ENCODE measurements around the gene MUC20.

- TF ChIP-seq CTCF (IDR thresholded peaks at IDR 0.05; ENCODE audit: control extremely low read depth in 1 of 3, insufficient read depth in 1 of 3, low read depth in 1 of 3, low read length in 3 of 3) = no peak
- TF ChIP-seq ZNF274 (IDR thresholded peaks at IDR 0.05; ENCODE audit: borderline replicate concordance, extremely low read depth, low read length) = no peak
- no peak for TF ChIP-seq BRCA1 (IDR thresholded peaks at IDR 0.05; ENCODE audit: low read depth, low read length)
- no peak for TF ChIP-seq SIN3A (conservative IDR thresholded peaks at IDR 0.05 in 1 of 2, IDR thresholded peaks at IDR 0.05 in 1 of 2; ENCODE audit: low read depth in 1 of 2, low read length in 2 of 2)
- TF ChIP-seq CEBPB (IDR thresholded peaks at IDR 0.05; ENCODE audit: low read depth, low read length) = no peak
- TF ChIP-seq EP300 (IDR thresholded peaks at IDR 0.05; ENCODE audit: borderline replicate concordance in 1 of 2, low read depth in 2 of 2, low read length in 2 of 2) = no peak
- no peak for TF ChIP-seq HDAC2 (IDR thresholded peaks at IDR 0.05; ENCODE audit: borderline replicate concordance in 1 of 2, low read depth in 2 of 2, low read length in 2 of 2)
- no peak for TF ChIP-seq NRF1 (IDR thresholded peaks at IDR 0.05; ENCODE audit: low read depth, low read length)
- no peak for TF ChIP-seq SP2 (IDR thresholded peaks at IDR 0.05; ENCODE audit: low read length)
- TF ChIP-seq POLR2A (IDR thresholded peaks at IDR 0.05; ENCODE audit: control extremely low read depth in 1 of 2, low read depth in 2 of 2, low read length in 2 of 2) = no peak
- TF ChIP-seq ATF2 (IDR thresholded peaks at IDR 0.05; ENCODE audit: low read length) = no peak
These were observed 23.7 kb downstream of the MUC20 start for GRCh38 chr3:195744437-195744836.

Data from H1 (cell line).